HepG2 (cell line): Measurements from ENCODE around the gene NCBP2. TPM values are rescaled to one million over a fixed set of nuclear protein-coding genes. Genes with fewer than 3 reads are reported as not detected.

ENCODE experiments used
- HES4 ChIP-seq: sonication (generic); formaldehyde crosslinking; IDR thresholded peaks from 2 replicates; pipeline ENCODE4 v1.9.0; 2021; ENCODE audit warnings: mild to moderate bottlenecking, missing genetic modification reagents, borderline replicate concordance
- HNF4A ChIP-seq: sonication (generic); formaldehyde crosslinking; IDR thresholded peaks from 2 replicates; pipeline ENCODE4 v1.4.0; 2020; ENCODE audit warnings: missing genetic modification reagents
- HNF4G ChIP-seq, 2 experiments: sonication (generic) in 1 of 2; formaldehyde crosslinking in 1 of 2; IDR thresholded peaks; 2 replicates each; pipeline versions ENCODE4 v1.4.0 to v1.6.1; 2011 to 2020; ENCODE audit warnings: borderline replicate concordance in 2 of 2, low read depth in 2 of 2, mild to moderate bottlenecking in 2 of 2, low read length in 1 of 2, missing genetic modification reagents in 1 of 2, moderate library complexity in 1 of 2
- HNRNPH1 ChIP-seq: fragments of 200-400 bp; formaldehyde crosslinking; optimal IDR thresholded peaks from 2 replicates; pipeline ENCODE3; 2017; ENCODE audit warnings: mild to moderate bottlenecking, low read depth, low read length
- JUN ChIP-seq: sonication (generic); formaldehyde crosslinking; IDR thresholded peaks from 2 replicates; pipeline ENCODE4 v1.4.0; 2020; ENCODE audit warnings: mild to moderate bottlenecking, missing genetic modification reagents
- KDM6A ChIP-seq: IDR thresholded peaks from 2 replicates; pipeline ENCODE4 v1.6.1; 2016; ENCODE audit warnings: low read depth
- KLF16 ChIP-seq, 2 experiments: sonication (generic) in 1 of 2; formaldehyde crosslinking in 1 of 2; IDR thresholded peaks; 2 replicates each; pipeline versions ENCODE4 v1.6.1 to v1.8.0; 2016 to 2023; ENCODE audit warnings: missing genetic modification reagents in 2 of 2, missing compliant biosample characterization in 1 of 2
- MAFG ChIP-seq: sonication (generic); formaldehyde crosslinking; IDR thresholded peaks from 2 replicates; pipeline ENCODE4 v1.5.1; 2020; ENCODE audit warnings: mild to moderate bottlenecking, missing genetic modification reagents
- NPAS2 ChIP-seq: sonication (generic); formaldehyde crosslinking; IDR thresholded peaks from 2 replicates; pipeline ENCODE4 v1.8.0; 2022; ENCODE audit warnings: mild to moderate bottlenecking, missing genetic modification reagents, borderline replicate concordance
- NR3C1 ChIP-seq: sonication (generic); formaldehyde crosslinking; IDR thresholded peaks from 2 replicates; pipeline ENCODE4 v1.4.0; 2020; ENCODE audit warnings: missing genetic modification reagents
- PHF20 ChIP-seq: sonication (generic); formaldehyde crosslinking; IDR thresholded peaks from 2 replicates; pipeline ENCODE4 v1.5.0; 2020; ENCODE audit warnings: mild to moderate bottlenecking, missing genetic modification reagents
- POLR2A ChIP-seq, 2 experiments: IDR thresholded peaks; 2 replicates each; pipeline ENCODE4 v1.6.1; 2011; ENCODE audit warnings: low read depth in 2 of 2, low read length in 2 of 2, mild to moderate bottlenecking in 1 of 2, moderate library complexity in 1 of 2; ENCODE audit not compliant: insufficient read depth in 1 of 2
- POLR2G ChIP-seq: fragments of 200-400 bp; formaldehyde crosslinking; IDR thresholded peaks from 2 replicates; pipeline ENCODE4 v1.6.1; 2018; ENCODE audit warnings: mild to moderate bottlenecking, low read depth, low read length, moderate library complexity
- TEAD2 ChIP-seq: sonication (generic); formaldehyde crosslinking; IDR thresholded peaks from 2 replicates; pipeline ENCODE4 v1.9.0; 2021; ENCODE audit warnings: missing genetic modification reagents
- ZNF180 ChIP-seq: sonication (generic); formaldehyde crosslinking; IDR thresholded peaks from 2 replicates; pipeline ENCODE4 v1.4.0; 2020; ENCODE audit warnings: low read depth, missing genetic modification reagents, borderline replicate concordance
- ZNF333 ChIP-seq: sonication (generic); formaldehyde crosslinking; IDR thresholded peaks from 2 replicates; pipeline ENCODE4 v1.4.0; 2020; ENCODE audit warnings: mild to moderate bottlenecking, missing genetic modification reagents, borderline replicate concordance
- ZNF354B ChIP-seq: sonication (generic); formaldehyde crosslinking; IDR thresholded peaks from 2 replicates; pipeline ENCODE4 v1.8.0; 2022; ENCODE audit warnings: mild to moderate bottlenecking, missing genetic modification reagents
- ZNF605 ChIP-seq: sonication (generic); formaldehyde crosslinking; IDR thresholded peaks from 2 replicates; pipeline ENCODE4 v1.8.0; 2022; ENCODE audit warnings: mild to moderate bottlenecking, missing genetic modification reagents
- polyA plus RNA-seq, 8 experiments: library from polyadenylated mRNA; depleted of rRNA in 3 of 8; stranded (reverse) in 7 of 8; unstranded in 1 of 8; fragments of >200 nt; fragmentation: Illumina TruSeq in 4 of 8; extraction: Trizol in 4 of 8; gene quantifications; 2 replicates each; pipeline versions ENCODE4 v1.2.1 to v1.2.3, GENCODE V29; 2011 to 2016; ENCODE audit warnings: low read depth in 4 of 8, missing spikeins in 1 of 8, mixed read lengths in 1 of 8; ENCODE audit not compliant: insufficient read depth in 1 of 8
- total RNA-seq, 5 experiments: library from RNA; depleted of rRNA; stranded (reverse); fragments of >200 nt; fragmentation: Illumina TruSeq; extraction: Trizol; gene quantifications; 2 replicates each; pipeline ENCODE4 v1.2.3, GENCODE V29; 2016; ENCODE audit warnings: low read depth in 1 of 5
- TF ChIP-seq, protein P1 (sequence below): sonication (generic); formaldehyde crosslinking; IDR thresholded peaks from 2 replicates; pipeline ENCODE4 v1.4.0; 2020; ENCODE audit warnings: mild to moderate bottlenecking, missing genetic modification reagents
- TF ChIP-seq, protein P2 (sequence below): sonication (generic); formaldehyde crosslinking; IDR thresholded peaks from 2 replicates; pipeline ENCODE4 v1.4.0; 2020; ENCODE audit warnings: missing genetic modification reagents
- TF ChIP-seq, protein P3 (sequence below): IDR thresholded peaks from 2 replicates; pipeline ENCODE4 v1.6.1; 2016

NCBP2 gene
- total and polyA plus RNA-seq, 2 of the 13 experiments (the other 11 are each of a cell fraction or from before 2014, with no cell fraction given): 58.7 to 95.5 TPM

- TF ChIP-seq NR3C1 (no peak), ZNF180 (CRISPR knock-in tag) (no peak), MAFG (no peak), TEAD2 (CRISPR knock-in tag) (no peak), ZNF605 (CRISPR knock-in tag) (no peak), ZNF354B (CRISPR knock-in tag) (0 out of 2 replicates have a peak, but pooled peaks have one; percentile 15), HNF4A (no peak), POLR2A (IDR thresholded peaks at IDR 0.05; ENCODE audit: insufficient read depth in 1 of 2, low read depth in 2 of 2, low read length in 2 of 2) (no peak), NPAS2 (CRISPR knock-in tag) (no peak), ZNF333 (CRISPR knock-in tag) (no peak), KLF16 (CRISPR knock-in tag; IDR thresholded peaks at IDR 0.05) (no peak), POLR2G (no peak), HES4 (CRISPR knock-in tag) (peak; percentile 84; the same call in 1 of the 2 replicates), HNRNPH1 (no peak), PHF20 (CRISPR knock-in tag) (no peak), HNF4G (IDR thresholded peaks at IDR 0.05; ENCODE audit: borderline replicate concordance, low read depth, low read length) (no peak), HNF4G (CRISPR knock-in tag; IDR thresholded peaks at IDR 0.05; ENCODE audit: borderline replicate concordance, low read depth) (no peak; the same call in 1 of the 2 replicates), KDM6A (no peak), JUN (CRISPR knock-in tag) (no peak)
- TF ChIP-seq, protein P1, sequence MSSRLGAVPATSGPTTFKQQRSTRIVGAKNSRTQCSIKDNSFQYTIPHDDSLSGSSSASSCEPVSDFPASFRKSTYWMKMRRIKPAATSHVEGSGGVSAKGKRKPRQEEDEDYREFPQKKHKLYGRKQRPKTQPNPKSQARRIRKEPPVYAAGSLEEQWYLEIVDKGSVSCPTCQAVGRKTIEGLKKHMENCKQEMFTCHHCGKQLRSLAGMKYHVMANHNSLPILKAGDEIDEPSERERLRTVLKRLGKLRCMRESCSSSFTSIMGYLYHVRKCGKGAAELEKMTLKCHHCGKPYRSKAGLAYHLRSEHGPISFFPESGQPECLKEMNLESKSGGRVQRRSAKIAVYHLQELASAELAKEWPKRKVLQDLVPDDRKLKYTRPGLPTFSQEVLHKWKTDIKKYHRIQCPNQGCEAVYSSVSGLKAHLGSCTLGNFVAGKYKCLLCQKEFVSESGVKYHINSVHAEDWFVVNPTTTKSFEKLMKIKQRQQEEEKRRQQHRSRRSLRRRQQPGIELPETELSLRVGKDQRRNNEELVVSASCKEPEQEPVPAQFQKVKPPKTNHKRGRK: no peak
- TF ChIP-seq, protein P2, sequence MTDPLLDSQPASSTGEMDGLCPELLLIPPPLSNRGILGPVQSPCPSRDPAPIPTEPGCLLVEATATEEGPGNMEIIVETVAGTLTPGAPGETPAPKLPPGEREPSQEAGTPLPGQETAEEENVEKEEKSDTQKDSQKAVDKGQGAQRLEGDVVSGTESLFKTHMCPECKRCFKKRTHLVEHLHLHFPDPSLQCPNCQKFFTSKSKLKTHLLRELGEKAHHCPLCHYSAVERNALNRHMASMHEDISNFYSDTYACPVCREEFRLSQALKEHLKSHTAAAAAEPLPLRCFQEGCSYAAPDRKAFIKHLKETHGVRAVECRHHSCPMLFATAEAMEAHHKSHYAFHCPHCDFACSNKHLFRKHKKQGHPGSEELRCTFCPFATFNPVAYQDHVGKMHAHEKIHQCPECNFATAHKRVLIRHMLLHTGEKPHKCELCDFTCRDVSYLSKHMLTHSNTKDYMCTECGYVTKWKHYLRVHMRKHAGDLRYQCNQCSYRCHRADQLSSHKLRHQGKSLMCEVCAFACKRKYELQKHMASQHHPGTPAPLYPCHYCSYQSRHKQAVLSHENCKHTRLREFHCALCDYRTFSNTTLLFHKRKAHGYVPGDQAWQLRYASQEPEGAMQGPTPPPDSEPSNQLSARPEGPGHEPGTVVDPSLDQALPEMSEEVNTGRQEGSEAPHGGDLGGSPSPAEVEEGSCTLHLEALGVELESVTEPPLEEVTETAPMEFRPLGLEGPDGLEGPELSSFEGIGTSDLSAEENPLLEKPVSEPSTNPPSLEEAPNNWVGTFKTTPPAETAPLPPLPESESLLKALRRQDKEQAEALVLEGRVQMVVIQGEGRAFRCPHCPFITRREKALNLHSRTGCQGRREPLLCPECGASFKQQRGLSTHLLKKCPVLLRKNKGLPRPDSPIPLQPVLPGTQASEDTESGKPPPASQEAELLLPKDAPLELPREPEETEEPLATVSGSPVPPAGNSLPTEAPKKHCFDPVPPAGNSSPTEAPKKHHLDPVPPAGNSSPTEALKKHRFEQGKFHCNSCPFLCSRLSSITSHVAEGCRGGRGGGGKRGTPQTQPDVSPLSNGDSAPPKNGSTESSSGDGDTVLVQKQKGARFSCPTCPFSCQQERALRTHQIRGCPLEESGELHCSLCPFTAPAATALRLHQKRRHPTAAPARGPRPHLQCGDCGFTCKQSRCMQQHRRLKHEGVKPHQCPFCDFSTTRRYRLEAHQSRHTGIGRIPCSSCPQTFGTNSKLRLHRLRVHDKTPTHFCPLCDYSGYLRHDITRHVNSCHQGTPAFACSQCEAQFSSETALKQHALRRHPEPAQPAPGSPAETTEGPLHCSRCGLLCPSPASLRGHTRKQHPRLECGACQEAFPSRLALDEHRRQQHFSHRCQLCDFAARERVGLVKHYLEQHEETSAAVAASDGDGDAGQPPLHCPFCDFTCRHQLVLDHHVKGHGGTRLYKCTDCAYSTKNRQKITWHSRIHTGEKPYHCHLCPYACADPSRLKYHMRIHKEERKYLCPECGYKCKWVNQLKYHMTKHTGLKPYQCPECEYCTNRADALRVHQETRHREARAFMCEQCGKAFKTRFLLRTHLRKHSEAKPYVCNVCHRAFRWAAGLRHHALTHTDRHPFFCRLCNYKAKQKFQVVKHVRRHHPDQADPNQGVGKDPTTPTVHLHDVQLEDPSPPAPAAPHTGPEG (CRISPR knock-in tag): peak; percentile 83; the same call in 1 of the 2 replicates
- TF ChIP-seq, protein P3, sequence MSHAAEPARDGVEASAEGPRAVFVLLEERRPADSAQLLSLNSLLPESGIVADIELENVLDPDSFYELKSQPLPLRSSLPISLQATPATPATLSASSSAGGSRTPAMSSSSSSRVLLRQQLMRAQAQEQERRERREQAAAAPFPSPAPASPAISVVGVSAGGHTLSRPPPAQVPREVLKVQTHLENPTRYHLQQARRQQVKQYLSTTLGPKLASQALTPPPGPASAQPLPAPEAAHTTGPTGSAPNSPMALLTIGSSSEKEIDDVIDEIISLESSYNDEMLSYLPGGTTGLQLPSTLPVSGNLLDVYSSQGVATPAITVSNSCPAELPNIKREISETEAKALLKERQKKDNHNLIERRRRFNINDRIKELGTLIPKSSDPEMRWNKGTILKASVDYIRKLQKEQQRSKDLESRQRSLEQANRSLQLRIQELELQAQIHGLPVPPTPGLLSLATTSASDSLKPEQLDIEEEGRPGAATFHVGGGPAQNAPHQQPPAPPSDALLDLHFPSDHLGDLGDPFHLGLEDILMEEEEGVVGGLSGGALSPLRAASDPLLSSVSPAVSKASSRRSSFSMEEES (CRISPR knock-in tag): no peak
Observed at GRCh38 chr3:196969660-196970546, 27.6 kb upstream of the NCBP2 start (continued).
